ENCODE results near the gene ZNF827. TPM values are rescaled to one million over a fixed set of nuclear protein-coding genes. Genes with fewer than 3 reads are reported as not detected.

The ZNF827 gene
- total RNA-seq, 4 donors from 2014 or later = 23.9 to 52.3 (median 29.3) TPM

GRCh38 chr4:145933134-145933533 is 5.5 kb downstream of the ZNF827 start:
- no peaks in the 10 kb centered on the region for H3K36me3 ChIP-seq
- WGBS, 2 donors = 74 to 85% methylated on average over 2 of the region's 2 CpGs
- no peak for DNase-seq
- no peak for TF ChIP-seq CTCF (IDR thresholded peaks at IDR 0.05)
- TF ChIP-seq POLR2A (IDR thresholded peaks at IDR 0.05) = no peak
- no peak overlapping the region for H3K4me3 ChIP-seq (replicated peaks in 1 of 3)
- intact Hi-C loops (cut with DNase I) = loop anchor here (10.0 kb wide), 1 partner anchor 48 kb away; no protein-coding TSS in a partner anchor
- no peak overlapping the region for H3K27ac ChIP-seq
- H3K4me1 ChIP-seq = peaks cover 12 to 13% of the 10 kb centered on the region in 2 donors
- no peaks in the 10 kb centered on the region for H3K27me3 ChIP-seq
- H3K9me3 ChIP-seq = no peaks in the 10 kb centered on the region

- WGBS, 2 donors = 94 to 100% methylated on average over 2 of the region's 2 CpGs
Observed at GRCh38 chr4:145931403-145931802, 7.2 kb downstream of the ZNF827 start.

GRCh38 chr4:145930592-145930991 is 8.0 kb downstream of the ZNF827 start:
- Histone ChIP-seq H3K27ac (peak overlapping the region in 1 of 3 donors; percentile 43), H3K4me3 (replicated peaks in 1 of 3) (no peak overlapping the region), H3K4me1 (peaks cover 12 to 13% of the 10 kb centered on the region in 2 donors), H3K36me3 (no peaks in the 10 kb centered on the region), H3K27me3 (no peaks in the 10 kb centered on the region), H3K9me3 (no peaks in the 10 kb centered on the region)
- DNase-seq = no peak
- intact Hi-C loops (cut with DNase I) = loop anchor here (10.0 kb wide), 1 partner anchor 46 kb away; no protein-coding TSS in a partner anchor
- no peak for TF ChIP-seq POLR2A (IDR thresholded peaks at IDR 0.05)
- no peak for TF ChIP-seq CTCF (IDR thresholded peaks at IDR 0.05)
- WGBS, 2 donors = 89 to 91% methylated on average over 8 of the region's 8 CpGs

More at GRCh38 chr4:145931403-145931802, 7.2 kb downstream of the ZNF827 start:
- H3K27me3 ChIP-seq = no peaks in the 10 kb centered on the region
- intact Hi-C loops (cut with DNase I) = loop anchor here (10.0 kb wide), 1 partner anchor 47 kb away; no protein-coding TSS in a partner anchor
- no peaks in the 10 kb centered on the region for H3K36me3 ChIP-seq
- DNase-seq = no peak
- TF ChIP-seq CTCF (IDR thresholded peaks at IDR 0.05) = no peak
- TF ChIP-seq POLR2A (IDR thresholded peaks at IDR 0.05) = no peak
- no peaks in the 10 kb centered on the region for H3K9me3 ChIP-seq
- H3K4me3 ChIP-seq (replicated peaks in 1 of 3) = no peak overlapping the region
- no peak overlapping the region for H3K27ac ChIP-seq
- H3K4me1 ChIP-seq = peaks cover 12 to 13% of the 10 kb centered on the region in 2 donors

GRCh38 chr4:145929415-145930178 is 9.0 kb downstream of the ZNF827 start:
- Histone ChIP-seq H3K27me3 (no peaks in the 10 kb centered on the region), H3K36me3 (no peaks in the 10 kb centered on the region), H3K4me3 (replicated peaks in 1 of 3) (no peak overlapping the region), H3K9me3 (no peaks in the 10 kb centered on the region), H3K4me1 (peaks cover 6 to 12% of the 10 kb centered on the region in 2 donors), H3K27ac (no peak overlapping the region)
- DNase-seq = no peak
- WGBS, 2 donors = 74 to 96% methylated on average over 2 of the region's 2 CpGs
- intact Hi-C loops (cut with DNase I) = loop anchor here (10.0 kb wide), 1 partner anchor 45 kb away; no protein-coding TSS in a partner anchor
- no peak for TF ChIP-seq POLR2A (IDR thresholded peaks at IDR 0.05)
- TF ChIP-seq CTCF (IDR thresholded peaks at IDR 0.05) = no peak

GRCh38 chr4:145928748-145929147 is 9.9 kb downstream of the ZNF827 start:
- no peak for DNase-seq
- H3K27me3 ChIP-seq = no peaks in the 10 kb centered on the region
- no peak for TF ChIP-seq POLR2A (IDR thresholded peaks at IDR 0.05)
- TF ChIP-seq CTCF (IDR thresholded peaks at IDR 0.05) = no peak
- WGBS, 2 donors = 93 to 94% methylated on average over 8 of the region's 8 CpGs
- intact Hi-C loops (cut with DNase I) = no loop called here
- no peaks in the 10 kb centered on the region for H3K9me3 ChIP-seq
- H3K4me1 ChIP-seq = peaks cover 6 to 12% of the 10 kb centered on the region in 2 donors
- H3K27ac ChIP-seq = no peak overlapping the region
- H3K36me3 ChIP-seq = no peaks in the 10 kb centered on the region
- no peak overlapping the region for H3K4me3 ChIP-seq (replicated peaks in 1 of 3)

All from thyroid gland (tissue), 4 donors.